ENCODE data around the gene PIEZO2.

DNA sequence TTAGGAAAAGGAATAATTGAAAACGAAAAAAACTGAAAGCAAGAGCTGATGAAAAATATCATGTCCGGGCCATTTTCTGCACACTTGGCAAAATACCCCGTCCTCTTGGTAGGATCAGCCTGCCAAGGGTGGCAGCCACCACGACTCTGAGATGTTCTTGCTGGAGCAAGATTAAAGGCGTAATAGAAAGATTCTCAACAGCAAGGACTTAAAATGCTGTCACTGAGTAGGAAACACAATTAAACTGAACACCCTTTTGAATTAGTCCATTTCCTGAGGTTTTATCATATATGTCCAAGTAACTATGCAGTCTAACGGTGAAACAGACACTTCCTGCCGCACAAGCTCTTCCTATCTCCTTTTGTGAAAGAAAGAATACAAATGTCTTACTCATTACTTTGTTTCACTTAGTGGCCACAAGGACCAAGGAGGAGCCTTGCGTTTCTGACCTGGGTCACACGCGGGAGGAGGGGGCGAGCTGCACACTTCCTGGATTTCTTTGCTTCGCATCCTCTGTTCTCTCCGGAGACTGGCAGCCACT lies 222.7 kb downstream of the PIEZO2 start:
- TF ChIP-seq, protein P1, sequence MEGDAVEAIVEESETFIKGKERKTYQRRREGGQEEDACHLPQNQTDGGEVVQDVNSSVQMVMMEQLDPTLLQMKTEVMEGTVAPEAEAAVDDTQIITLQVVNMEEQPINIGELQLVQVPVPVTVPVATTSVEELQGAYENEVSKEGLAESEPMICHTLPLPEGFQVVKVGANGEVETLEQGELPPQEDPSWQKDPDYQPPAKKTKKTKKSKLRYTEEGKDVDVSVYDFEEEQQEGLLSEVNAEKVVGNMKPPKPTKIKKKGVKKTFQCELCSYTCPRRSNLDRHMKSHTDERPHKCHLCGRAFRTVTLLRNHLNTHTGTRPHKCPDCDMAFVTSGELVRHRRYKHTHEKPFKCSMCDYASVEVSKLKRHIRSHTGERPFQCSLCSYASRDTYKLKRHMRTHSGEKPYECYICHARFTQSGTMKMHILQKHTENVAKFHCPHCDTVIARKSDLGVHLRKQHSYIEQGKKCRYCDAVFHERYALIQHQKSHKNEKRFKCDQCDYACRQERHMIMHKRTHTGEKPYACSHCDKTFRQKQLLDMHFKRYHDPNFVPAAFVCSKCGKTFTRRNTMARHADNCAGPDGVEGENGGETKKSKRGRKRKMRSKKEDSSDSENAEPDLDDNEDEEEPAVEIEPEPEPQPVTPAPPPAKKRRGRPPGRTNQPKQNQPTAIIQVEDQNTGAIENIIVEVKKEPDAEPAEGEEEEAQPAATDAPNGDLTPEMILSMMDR (conservative IDR thresholded peaks at IDR 0.05; ENCODE audit: low read depth, low read length) = no peak
- TF ChIP-seq EZH2 (IDR thresholded peaks at IDR 0.05; ENCODE audit: borderline replicate concordance, low read depth, low read length, poor library complexity, severe bottlenecking) = no peak
